Lower lobe of right lung (tissue), 2 donors: ENCODE data around the gene SAMD4B. TPM values are rescaled to one million over a fixed set of nuclear protein-coding genes. Genes with fewer than 3 reads are reported as not detected.

Experiments used
- ATAC-seq, 2 donors: fragments of 200-7000 bp; cut with Tn5 transposase; one replicate each; pipeline ENCODE4 v1.9.1; 2020 to 2022; ENCODE audit warnings: mild to moderate bottlenecking in 2 of 2, moderate library complexity in 2 of 2
- DNase-seq: peaks from one replicate; pipeline ENCODE4 v3.0.0-alpha.2; 2020
- H3K27ac ChIP-seq: fragments of 200-600 bp; one replicate; pipeline ENCODE4 v1.8.0; 2022
- H3K27me3 ChIP-seq: fragments of 200-600 bp; one replicate; pipeline ENCODE4 v1.8.0; 2022; ENCODE audit warnings: low read depth
- H3K36me3 ChIP-seq: fragments of 200-600 bp; one replicate; pipeline ENCODE4 v1.8.0; 2022; ENCODE audit warnings: mild to moderate bottlenecking
- H3K4me1 ChIP-seq: fragments of 200-600 bp; one replicate; pipeline ENCODE4 v1.8.0; 2022
- H3K4me3 ChIP-seq: fragments of 200-600 bp; one replicate; pipeline ENCODE4 v1.8.0; 2022; ENCODE audit warnings: mild to moderate bottlenecking
- H3K9me3 ChIP-seq: fragments of 200-600 bp; one replicate; pipeline ENCODE4 v1.8.0; 2022
- intact Hi-C: fragments of 100-400 bp; cut with DNase I; formaldehyde crosslinking; loops from one replicate; pipeline ENCODE4 v1.11.0; 2022
- total RNA-seq: library from RNA; stranded (reverse); fragmentation: NEBNext Ultra II Directional; extraction: Animal tissue kit (Norgen Biotek cat#: 25700); gene quantifications from one replicate; pipeline ENCODE4 v1.2.1, GENCODE V29; 2021
- TF ChIP-seq, protein P1 (sequence below): fragments of 200-600 bp; IDR thresholded peaks from one replicate; pipeline ENCODE4 v1.8.0; 2022; ENCODE audit warnings: antibody characterized with exemption, mild to moderate bottlenecking
- donor health status: DM: no; HTN: yes; CAD: no; lungs with severe emphysema.

SAMD4B gene
- total RNA-seq, 1 donor from 2014 or later: 74.4 TPM

DNA sequence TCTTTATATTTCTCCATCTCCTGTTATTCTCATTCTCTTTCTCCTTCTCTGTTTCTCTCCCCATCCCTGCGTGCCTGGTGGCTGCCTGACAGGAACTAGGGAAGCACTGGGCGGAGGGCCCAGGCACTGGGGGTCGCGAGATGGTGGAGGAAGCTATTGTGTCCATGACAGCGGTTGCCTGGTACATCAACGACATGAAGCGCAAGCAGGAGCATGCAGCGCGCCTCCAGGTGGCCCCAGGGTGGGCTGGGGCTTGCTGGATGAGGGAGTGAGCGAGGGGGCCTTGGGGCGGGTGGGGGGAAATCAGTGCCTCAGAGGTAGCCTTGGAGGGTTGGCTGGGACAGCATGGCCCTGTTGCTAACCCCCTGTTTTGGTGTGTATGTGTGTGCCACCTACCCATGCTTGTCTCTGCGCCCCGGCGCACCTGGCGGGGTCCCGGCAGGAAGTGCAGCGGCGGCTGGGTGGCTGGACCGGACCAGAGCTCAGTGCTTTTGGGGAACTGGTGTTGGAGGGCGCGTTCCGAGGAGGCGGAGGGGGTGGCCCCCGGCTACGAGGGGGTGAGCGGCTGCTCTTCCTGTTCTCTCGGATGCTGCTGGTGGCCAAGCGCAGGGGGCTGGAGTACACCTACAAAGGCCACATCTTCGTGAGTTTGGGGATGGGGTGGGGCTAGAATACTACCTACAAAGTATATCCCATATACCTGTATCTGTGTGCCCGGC, 75.4 kb downstream of the SAMD4B start:
- TF ChIP-seq, protein P1, sequence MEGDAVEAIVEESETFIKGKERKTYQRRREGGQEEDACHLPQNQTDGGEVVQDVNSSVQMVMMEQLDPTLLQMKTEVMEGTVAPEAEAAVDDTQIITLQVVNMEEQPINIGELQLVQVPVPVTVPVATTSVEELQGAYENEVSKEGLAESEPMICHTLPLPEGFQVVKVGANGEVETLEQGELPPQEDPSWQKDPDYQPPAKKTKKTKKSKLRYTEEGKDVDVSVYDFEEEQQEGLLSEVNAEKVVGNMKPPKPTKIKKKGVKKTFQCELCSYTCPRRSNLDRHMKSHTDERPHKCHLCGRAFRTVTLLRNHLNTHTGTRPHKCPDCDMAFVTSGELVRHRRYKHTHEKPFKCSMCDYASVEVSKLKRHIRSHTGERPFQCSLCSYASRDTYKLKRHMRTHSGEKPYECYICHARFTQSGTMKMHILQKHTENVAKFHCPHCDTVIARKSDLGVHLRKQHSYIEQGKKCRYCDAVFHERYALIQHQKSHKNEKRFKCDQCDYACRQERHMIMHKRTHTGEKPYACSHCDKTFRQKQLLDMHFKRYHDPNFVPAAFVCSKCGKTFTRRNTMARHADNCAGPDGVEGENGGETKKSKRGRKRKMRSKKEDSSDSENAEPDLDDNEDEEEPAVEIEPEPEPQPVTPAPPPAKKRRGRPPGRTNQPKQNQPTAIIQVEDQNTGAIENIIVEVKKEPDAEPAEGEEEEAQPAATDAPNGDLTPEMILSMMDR: no peak
- ATAC-seq (no peak), DNase-seq (no peak)
- peaks cover 44% of the 10 kb centered on the region for H3K36me3 ChIP-seq
- no peak overlapping the region for H3K27ac ChIP-seq
- no peaks in the 10 kb centered on the region for H3K9me3 ChIP-seq
- no peaks in the 10 kb centered on the region for H3K27me3 ChIP-seq
- intact Hi-C loops: no loop called here
- H3K4me3 ChIP-seq: no peak overlapping the region
- peaks cover 18% of the 10 kb centered on the region for H3K4me1 ChIP-seq

DNA sequence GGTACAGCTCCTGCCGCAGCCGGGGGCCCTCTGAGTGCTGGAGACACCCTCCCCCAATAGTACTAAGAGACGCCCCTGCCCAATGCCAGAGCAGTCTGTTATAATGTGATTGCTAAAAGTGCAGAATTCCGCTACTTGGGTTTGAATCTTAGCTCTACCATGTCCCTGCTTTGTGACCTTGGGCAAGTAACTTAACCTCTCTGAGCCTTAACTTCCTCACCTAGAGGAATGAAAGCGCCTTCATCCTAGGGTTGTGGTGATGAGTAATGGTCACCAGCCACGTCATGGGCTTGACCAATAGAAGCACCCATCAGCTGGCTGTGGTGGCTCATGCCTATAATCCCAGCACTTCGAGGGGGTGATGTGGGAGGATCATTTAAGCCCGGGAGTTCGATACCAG, 76.8 kb downstream of the SAMD4B start:
- no peak overlapping the region for H3K27ac ChIP-seq
- TF ChIP-seq, protein P1: no peak
- H3K36me3 ChIP-seq: peaks cover 58% of the 10 kb centered on the region
- H3K9me3 ChIP-seq: no peaks in the 10 kb centered on the region
- intact Hi-C loops: no loop called here
- peaks cover 12% of the 10 kb centered on the region for H3K4me1 ChIP-seq
- no peak for DNase-seq
- no peak for ATAC-seq
- no peak overlapping the region for H3K4me3 ChIP-seq
- no peaks in the 10 kb centered on the region for H3K27me3 ChIP-seq

DNA sequence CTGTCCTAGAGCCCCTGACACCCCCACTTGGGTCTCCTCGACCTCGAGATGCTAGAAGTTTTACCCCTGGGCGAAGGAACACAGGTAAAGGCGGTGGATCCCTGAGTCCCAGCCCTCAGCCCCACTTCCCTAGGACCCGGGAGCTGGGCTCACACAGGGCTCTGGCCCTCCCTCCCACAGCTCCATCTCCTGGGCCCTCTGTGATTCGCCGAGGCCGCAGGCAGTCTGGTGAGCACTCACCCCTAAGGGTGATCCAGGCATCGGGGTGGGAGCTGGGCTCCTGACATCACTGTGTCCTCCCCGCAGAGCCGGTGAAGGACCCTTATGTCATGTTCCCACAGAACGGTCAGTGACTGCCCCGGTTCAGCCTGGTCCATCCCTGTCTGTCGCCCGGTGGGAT, 78.5 kb downstream of the SAMD4B start:
- H3K4me1 ChIP-seq: no peaks in the 10 kb centered on the region
- H3K27ac ChIP-seq: no peak overlapping the region
- DNase-seq (no peak), ATAC-seq (no peak)
- no peaks in the 10 kb centered on the region for H3K9me3 ChIP-seq
- TF ChIP-seq, protein P1: no peak
- peaks cover 59% of the 10 kb centered on the region for H3K36me3 ChIP-seq
- no peaks in the 10 kb centered on the region for H3K27me3 ChIP-seq
- intact Hi-C loops: no loop called here
- no peak overlapping the region for H3K4me3 ChIP-seq

DNA sequence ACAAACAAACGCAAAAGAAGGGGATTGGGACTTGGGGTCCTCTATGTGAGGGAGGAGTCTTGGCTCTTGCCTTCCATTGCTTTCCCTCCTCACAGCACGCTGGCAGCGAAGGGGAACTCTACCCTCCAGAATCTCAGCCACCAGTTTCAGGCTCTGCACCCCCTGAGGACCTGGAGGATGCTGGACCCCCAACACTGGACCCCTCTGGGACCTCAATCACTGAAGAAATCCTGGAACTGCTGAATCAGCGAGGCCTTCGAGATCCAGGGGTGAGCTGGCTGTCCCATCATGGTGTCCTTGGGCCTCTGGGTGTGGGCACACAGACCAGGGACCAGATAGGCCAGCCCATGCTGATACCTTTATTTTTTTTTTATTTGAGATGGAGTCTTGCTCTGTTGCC, 79.8 kb downstream of the SAMD4B start:
- Histone ChIP-seq H3K27me3 (no peaks in the 10 kb centered on the region), H3K27ac (no peak overlapping the region), H3K36me3 (peaks cover 59% of the 10 kb centered on the region), H3K4me1 (no peaks in the 10 kb centered on the region), H3K9me3 (no peaks in the 10 kb centered on the region), H3K4me3 (no peak overlapping the region)
- TF ChIP-seq, protein P1: no peak
- intact Hi-C loops: no loop called here
- ATAC-seq (no peak), DNase-seq (no peak)

DNA sequence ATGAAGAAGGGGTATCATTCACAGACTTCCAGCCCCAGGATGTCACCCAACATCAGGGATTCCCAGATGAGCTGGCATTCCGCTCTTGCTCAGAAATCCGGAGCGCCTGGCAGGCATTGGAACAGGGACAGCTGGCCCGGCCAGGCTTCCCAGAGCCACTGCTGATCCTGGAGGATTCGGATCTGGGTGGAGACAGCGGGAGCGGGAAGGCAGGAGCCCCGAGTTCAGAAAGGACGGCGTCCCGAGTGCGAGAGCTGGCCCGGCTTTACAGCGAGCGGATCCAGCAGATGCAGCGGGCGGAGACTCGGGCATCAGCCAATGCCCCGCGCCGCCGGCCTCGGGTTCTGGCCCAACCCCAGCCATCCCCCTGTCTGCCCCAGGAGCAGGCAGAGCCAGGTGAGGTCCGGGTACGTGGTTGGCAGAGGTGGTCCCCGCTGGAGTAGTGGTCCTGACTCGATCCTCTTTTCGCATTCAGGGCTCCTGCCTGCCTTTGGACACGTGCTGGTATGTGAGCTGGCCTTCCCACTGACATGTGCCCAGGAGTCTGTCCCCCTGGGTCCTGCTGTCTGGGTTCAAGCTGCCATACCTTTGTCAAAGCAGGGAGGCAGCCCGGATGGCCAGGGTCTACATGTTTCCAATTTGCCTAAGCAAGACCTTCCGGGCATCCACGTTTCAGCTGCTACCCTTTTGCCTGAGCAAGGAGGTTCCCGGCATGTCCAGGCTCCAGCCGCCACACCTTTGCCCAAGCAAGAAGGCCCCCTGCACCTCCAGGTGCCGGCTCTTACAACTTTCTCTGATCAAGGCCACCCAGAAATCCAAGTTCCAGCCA, 81.3 kb downstream of the SAMD4B start:
- TF ChIP-seq, protein P1: no peak
- DNase-seq: no peak
- Histone ChIP-seq H3K4me1 (peaks cover 10% of the 10 kb centered on the region), H3K27ac (no peak overlapping the region), H3K9me3 (no peaks in the 10 kb centered on the region), H3K27me3 (no peaks in the 10 kb centered on the region), H3K36me3 (peaks cover 48% of the 10 kb centered on the region), H3K4me3 (no peak overlapping the region)
- intact Hi-C loops: no loop called here
- ATAC-seq: no peak
